EL (cell line): ENCODE data around the gene SPHK2.
"Not testable (repeated sequence)": the region's sequence is repeated elsewhere in the genome, so short reads cannot be mapped to it uniquely, and the experiment has no call there.

Experiments
- DNase-seq: peaks from one replicate; pipeline ENCODE4 v3.0.0-alpha.2; 2016

Gene SPHK2

GRCh38 chr19:48624791-48625723 is 5.8 kb downstream of the SPHK2 start:
- no peak for DNase-seq

DNA sequence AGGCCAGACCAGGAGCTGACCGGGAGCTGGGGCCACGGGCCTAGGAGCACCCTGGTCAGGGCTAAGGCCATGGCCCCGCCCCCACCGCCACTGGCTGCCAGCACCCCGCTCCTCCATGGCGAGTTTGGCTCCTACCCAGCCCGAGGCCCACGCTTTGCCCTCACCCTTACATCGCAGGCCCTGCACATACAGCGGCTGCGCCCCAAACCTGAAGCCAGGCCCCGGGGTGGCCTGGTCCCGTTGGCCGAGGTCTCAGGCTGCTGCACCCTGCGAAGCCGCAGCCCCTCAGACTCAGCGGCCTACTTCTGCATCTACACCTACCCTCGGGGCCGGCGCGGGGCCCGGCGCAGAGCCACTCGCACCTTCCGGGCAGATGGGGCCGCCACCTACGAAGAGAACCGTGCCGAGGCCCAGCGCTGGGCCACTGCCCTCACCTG is 6.6 kb downstream of the SPHK2 start:
- no peak for DNase-seq

- no peak for DNase-seq
These were observed 8.0 kb downstream of the SPHK2 start for GRCh38 chr19:48627201-48627864.

- no peak for DNase-seq
These were observed 8.6 kb downstream of the SPHK2 start for GRCh38 chr19:48627865-48628314.

- DNase-seq = no peak
These were observed 9.4 kb downstream of the SPHK2 start for GRCh38 chr19:48628486-48629296.

GRCh38 chr19:48629297-48629598 is 9.9 kb downstream of the SPHK2 start:
- no peak for DNase-seq

DNA sequence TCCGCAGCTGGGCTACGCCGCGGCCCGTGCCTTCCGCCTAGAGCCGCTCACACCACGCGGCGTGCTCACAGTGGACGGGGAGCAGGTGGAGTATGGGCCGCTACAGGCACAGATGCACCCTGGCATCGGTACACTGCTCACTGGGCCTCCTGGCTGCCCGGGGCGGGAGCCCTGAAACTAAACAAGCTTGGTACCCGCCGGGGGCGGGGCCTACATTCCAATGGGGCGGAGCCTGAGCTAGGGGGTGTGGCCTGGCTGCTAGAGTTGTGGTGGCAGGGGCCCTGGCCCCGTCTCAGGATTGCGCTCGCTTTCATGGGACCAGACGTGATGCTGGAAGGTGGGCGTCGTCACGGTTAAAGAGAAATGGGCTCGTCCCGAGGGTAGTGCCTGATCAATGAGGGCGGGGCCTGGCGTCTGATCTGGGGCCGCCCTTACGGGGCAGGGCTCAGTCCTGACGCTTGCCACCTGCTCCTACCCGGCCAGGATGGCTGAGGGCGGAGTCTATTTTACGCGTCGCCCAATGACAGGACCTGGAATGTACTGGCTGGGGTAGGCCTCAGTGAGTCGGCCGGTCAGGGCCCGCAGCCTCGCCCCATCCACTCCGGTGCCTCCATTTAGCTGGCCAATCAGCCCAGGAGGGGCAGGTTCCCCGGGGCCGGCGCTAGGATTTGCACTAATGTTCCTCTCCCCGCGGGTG is 10.4 kb downstream of the SPHK2 start:
- no peak for DNase-seq

- DNase-seq = no peak
These were observed 11.2 kb downstream of the SPHK2 start for GRCh38 chr19:48630296-48631063.

GRCh38 chr19:48631225-48631624 is 11.9 kb downstream of the SPHK2 start:
- DNase-seq = no peak

DNA sequence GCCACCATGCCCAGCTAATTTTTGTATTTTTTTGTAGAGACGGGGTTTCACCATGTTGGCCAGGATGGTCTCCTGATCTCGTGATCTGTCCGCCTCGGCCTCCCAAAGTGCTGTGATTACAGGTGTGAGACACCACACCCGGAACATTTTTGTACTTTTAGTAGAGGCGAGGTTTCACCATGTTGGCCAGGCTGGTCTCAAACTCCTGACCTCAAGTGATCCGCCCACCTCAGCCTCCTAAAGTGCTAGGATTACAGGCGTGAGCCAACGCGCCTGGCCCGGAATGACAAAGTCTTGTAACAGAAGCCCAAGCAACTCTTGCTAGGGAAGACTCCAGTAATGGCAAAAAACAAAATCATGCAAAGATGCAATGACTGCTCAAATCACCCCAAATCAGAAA is 13.0 kb downstream of the SPHK2 start:
- not testable (repeated sequence) for DNase-seq

GRCh38 chr19:48632692-48633147 is 13.4 kb downstream of the SPHK2 start:
- peak; percentile 52 for DNase-seq

GRCh38 chr19:48633148-48634035 is 14.1 kb downstream of the SPHK2 start:
- DNase-seq = no peak

- DNase-seq = no peak
These were observed 14.7 kb downstream of the SPHK2 start for GRCh38 chr19:48634036-48634342.

GRCh38 chr19:48634424-48635262 is 15.3 kb downstream of the SPHK2 start:
- DNase-seq = peak; percentile 95

- peak; percentile 51 for DNase-seq
These were observed 16.1 kb downstream of the SPHK2 start for GRCh38 chr19:48635263-48635965.

GRCh38 chr19:48635966-48636858 is 16.9 kb downstream of the SPHK2 start:
- peak; percentile 2 for DNase-seq

DNA sequence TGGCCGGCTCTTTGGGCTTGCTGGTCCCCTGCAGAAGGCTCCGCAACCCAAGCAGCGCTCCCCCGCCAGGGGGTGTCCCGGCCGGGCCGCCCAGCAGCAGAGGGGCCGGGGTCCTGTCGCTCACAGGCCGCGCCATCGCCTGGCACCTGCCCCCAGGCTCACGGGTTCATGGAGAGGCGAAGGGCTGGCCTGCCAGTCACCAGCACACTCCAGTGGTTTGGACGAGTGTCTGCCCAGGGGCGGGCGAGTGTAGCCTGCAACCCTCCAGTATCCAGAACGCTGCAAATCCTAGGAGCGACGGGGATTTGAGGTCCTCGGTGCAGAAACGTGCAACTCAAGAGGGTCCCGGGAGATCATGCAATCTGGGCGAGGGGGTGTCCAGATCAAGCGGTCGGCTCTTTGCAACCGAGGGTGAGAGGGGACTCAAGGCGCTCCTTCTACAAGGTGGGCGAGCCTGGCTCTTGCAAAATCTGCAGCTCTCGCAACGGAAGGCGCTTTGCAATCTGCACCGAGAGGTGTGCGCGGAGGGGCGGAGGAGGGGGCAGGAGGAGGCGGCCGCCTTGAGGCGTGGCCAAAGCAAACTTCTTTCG is 17.6 kb downstream of the SPHK2 start, which contains the start of gene DBP:
Gene DBP, minus strand, starts transcription at position 521 of the 590 bp plus-strand sequence. Its CDS starts 385 bp downstream, at position 136.
- DNase-seq = peak; percentile 48
